Mesenteric fat pad (tissue), 1 donor: ENCODE measurements around the gene GRPEL1. TPM values are rescaled to one million over a fixed set of nuclear protein-coding genes. Genes with fewer than 3 reads are reported as not detected.

Source experiments
- DNase-seq: peaks from one replicate; pipeline ENCODE4 v3.0.0-alpha.2; 2020; ENCODE audit warnings: low spot score
- total RNA-seq: library from RNA; stranded (reverse); fragmentation: NEBNext Ultra II Directional; extraction: Animal tissue kit (Norgen Biotek cat#: 25700); gene quantifications from one replicate; pipeline ENCODE4 v1.2.1, GENCODE V29; 2021
- donor health status: DM: yes; HTN: yes; CAD: no.

The GRPEL1 gene
- total RNA-seq, 1 donor from 2014 or later, result 42.8 TPM

GRCh38 chr4:7066493-7066892 is 1.4 kb downstream of the GRPEL1 start:
- no peak for DNase-seq

- no peak for DNase-seq
These were observed 1.9 kb downstream of the GRPEL1 start for GRCh38 chr4:7066006-7066405.

GRCh38 chr4:7063362-7063761 is 4.5 kb downstream of the GRPEL1 start:
- DNase-seq, result no peak

DNA sequence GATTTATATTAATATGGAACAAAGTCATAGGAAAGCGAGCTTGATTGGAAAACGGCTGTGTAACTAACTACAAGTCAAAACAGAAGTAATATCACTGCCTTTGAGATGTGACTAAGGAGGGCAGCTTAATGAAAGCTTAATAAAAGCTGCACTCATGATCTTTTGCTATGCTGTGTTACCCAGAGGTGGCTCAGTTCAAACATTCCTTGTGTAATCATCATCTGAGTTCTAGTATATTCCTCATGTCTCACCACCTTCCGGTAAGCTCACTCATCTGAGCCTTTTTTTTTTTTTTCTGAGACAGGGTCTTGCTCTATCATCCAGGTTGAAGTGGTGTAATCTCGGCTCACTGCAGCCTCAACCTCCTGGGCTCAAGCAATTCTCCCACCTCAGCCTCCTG is 5.0 kb downstream of the GRPEL1 start:
- no peak for DNase-seq

DNA sequence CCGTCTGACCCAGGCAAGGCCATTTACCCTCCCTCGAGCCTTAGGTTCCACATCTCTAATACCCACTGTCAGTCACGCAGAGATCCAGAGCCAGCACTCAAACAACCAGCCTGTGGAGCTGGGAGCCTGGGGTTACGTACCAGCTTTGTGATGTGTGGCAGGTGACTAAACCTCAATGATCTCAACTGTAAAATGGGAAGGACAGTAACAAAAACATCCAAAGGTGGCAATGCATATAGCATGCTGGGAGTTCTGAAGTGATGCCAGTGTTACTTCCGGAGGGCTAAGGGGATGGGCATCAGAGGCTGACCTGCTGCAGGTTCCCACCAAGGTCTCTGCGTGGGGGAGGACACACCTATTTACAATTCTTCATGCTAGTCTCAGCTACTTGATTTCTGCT is 6.0 kb downstream of the GRPEL1 start:
- DNase-seq, result no peak

- DNase-seq, result no peak
These were observed 7.3 kb downstream of the GRPEL1 start for GRCh38 chr4:7060346-7061150.

GRCh38 chr4:7059662-7060061 is 8.2 kb downstream of the GRPEL1 start:
- DNase-seq, result no peak

GRCh38 chr4:7058792-7059191 is 9.1 kb downstream of the GRPEL1 start:
- DNase-seq, result no peak

DNA sequence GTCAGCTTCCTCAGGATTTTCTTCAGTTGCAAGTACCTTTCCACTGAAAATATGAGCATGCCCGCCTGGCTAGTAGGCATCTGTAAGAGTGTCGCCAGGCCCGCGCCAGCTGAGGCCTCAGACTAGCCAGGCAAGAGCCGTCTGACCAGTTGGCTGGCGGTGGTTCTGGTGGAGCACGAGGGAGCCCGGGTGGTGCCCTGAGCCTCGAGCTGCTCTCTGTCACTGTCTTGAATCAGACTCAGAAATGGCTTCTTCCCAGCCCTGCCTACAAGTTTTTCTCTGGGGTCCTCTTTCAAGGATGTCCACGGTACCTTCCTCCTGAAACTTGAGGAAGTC is 11.9 kb downstream of the GRPEL1 start:
- no peak for DNase-seq

DNA sequence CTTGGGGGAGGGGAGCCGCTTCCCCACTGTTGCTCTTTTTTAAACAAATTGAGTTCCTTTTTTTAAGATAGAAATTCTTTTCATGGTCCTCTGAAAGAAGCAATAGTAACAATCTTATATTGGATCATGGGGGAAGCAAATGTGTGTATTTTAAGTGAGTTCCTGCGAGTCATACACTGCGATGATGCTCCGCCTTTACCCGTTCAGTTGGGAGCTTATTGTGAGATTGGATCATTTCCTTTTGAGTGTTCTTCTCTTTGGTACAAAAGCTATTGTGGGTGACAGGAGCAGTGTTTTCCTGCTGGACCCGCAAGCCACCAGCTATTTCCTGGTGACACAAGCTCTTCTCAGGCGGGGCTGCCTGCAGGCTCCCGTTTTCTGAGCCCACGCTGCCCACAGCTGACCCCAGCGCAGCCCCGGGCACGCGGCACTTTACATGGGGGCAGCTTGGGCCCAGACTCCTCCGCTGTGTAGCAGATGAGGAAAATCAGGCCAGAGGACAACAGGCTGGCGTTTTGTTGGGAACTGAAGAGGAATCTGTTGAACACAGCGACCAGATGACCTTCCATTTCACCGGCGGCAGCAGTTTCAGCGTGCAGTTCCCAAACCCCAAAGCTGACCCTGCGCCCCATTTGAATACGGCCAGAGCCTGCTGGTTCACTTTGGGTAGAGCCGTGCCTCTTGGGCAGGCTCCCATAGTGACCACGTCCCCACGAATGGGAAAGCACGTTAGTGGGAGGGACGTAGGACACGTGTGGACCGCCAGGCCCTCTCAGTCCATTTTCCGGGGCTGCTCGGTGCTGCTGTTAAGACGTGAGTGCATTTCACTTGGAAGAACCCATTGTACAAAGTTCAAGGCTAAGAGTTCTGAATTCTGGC is 12.5 kb downstream of the GRPEL1 start:
- no peak for DNase-seq

- DNase-seq, result no peak
These were observed 13.6 kb downstream of the GRPEL1 start for GRCh38 chr4:7054106-7054880.

DNA sequence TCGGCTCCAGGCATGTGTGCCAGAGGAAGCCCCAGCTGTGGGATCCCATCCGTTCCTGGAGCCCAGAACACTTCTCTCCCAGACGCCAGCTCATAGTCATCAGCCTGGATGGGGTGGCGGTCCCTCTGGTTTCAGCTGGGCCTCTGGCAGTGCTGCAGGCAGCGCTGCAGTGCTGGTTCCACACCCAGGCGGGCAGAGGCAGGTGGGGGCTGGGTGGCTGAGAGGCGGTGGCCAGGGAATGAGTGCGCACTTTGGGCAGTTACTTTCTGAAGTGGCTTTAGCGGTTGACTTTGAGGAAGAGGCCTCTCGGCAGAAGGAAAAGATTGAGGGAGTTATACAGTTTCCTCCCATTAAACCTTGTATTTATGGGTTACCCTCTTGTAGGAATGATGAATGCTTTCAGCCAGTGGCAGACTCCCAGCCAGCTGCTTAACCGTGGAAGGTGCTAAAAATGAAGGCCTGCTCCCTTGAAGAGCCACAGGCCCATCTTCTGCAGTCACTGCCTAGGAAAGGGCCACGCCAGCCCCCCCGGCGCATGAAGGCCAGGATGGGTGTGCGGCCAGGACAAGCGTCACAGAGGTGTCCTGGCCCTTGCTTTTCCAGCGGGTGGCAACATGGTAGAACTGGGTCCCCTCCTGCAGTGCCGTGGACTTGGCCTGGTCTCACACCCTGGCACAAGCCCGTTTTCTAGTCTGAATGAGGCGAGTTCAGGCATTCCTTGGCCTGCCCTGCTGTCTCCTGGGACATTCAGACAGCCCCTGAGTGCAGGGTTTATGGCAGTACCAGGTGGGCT is 14.7 kb downstream of the GRPEL1 start:
- no peak for DNase-seq

GRCh38 chr4:7052313-7052712 is 15.6 kb downstream of the GRPEL1 start:
- DNase-seq, result no peak

- no peak for DNase-seq
These were observed 16.0 kb downstream of the GRPEL1 start for GRCh38 chr4:7051905-7052304.

DNA sequence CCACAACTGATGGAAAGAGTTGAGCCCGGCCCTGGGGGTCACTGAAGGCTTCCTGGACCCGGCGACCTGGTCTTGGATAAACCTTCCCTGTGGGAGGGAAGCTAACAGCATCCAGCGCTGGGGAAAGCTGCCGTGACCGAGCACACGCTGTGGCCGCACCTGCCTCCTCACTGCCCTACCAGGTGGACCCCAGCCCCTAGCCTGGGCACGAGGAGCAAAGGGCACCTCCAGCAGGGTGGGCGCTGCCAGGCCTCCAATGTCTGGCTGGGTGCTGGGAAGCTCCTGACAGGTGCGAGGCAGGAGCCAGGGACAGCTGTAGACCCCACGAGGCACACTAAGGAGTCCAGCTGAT is 16.7 kb downstream of the GRPEL1 start:
- no peak for DNase-seq

DNA sequence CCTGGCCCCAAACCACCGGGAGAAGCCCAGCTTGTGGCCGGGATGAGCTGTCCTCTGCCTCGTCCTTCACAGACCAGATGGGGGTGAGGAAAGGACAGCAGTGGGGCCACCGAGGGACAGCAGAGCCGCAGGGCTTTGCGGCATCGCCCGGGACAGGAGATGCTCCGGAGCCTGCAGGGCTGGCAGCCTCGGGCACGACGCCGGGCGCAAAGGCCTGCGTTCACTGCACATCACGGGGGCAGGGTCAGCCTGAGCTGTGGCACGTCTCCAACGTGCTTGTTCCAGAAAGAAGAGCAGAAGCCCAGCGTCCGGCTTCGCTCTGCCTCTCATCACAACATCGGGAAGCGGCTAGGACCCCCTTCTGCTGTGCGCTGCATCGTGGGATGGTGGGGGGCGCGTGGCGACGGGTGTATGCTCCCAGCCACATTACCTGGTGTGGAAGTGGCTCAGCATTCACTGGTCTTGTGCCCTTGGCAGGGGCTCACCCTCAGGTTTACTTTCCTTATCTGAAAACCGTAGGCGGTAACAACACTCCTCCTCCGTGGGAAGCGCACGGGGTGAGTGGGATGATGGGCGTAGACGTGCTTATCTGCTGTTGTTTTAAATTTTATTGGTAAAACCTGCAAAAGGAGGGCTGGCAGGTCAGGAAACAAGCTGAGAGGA is 17.3 kb downstream of the GRPEL1 start:
- DNase-seq, result no peak

- no peak for DNase-seq
These were observed 18.1 kb downstream of the GRPEL1 start for GRCh38 chr4:7049739-7050138.

DNA sequence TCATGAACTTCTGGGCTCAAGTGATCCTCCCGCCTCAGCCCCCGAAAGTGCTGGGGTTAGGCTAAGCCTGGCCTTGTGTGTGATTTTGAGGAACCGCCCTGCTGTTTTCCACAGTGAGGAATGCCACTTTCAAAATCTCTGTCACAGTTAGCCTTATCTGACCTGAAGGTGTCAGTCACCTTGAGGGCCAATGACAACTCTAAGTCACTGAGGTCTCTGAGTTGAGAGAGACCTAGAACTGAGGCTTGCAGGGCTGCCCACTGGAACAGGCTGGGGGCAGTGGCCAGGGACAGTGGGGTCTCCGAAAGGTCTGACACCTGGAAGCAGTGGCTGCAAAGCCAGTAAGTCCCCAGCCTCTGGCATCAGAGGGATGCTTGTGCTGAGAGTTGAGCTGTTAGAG is 18.6 kb downstream of the GRPEL1 start:
- DNase-seq, result no peak

DNA sequence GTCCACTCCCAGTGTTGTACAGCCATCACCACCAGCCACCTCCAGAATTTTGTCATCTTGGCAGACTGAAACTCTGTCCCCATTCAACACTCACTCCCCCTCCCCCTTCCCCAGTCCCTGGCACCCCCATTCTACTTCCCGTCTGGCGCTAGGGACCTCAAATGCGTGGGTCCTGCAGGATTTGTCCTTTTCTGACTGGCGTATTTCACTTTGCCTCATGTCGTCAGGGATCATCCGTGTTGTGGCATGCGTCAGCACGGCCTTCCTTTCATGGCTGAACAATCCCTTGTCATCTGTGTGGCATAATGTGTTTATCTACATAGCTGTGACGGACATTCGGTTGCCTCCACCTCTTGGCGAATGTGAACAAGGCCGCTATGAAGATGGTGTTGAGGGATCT is 19.2 kb downstream of the GRPEL1 start:
- no peak for DNase-seq

DNA sequence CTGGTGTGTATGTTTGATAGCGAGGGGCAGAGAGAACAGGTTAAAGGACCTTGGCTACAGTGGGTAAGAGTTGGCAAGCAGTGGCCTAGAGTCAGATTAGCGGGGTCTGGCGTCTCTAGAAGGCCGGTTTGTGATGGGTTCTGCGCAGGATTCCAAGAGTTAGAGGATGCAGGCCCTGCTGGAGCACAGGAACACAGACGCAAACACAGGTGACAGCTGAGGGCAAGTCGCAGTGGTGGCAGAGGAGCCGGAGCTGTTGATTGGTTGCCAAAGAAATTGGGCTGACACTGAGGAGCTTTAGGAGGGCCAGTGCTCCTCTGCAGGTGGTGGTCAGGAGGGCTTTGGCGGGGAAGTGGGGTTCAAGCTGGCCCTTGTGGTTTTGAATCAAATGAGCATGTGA is 20.9 kb downstream of the GRPEL1 start:
- no peak for DNase-seq
